LNCaP clone FGC (cell line): ENCODE data around the gene ELMO1.
A peak's percentile ranks its signal among the peaks of the same experiment; 100 is the strongest.

Experiments used
- DNase-seq: peaks from one replicate; pipeline ENCODE4 v3.0.0-alpha.2; 2011; ENCODE audit warnings: low read depth
- H3K4me3 ChIP-seq: 2 replicates; pipeline ENCODE4 v1.5.1; 2011; ENCODE audit warnings: mild to moderate bottlenecking, low read depth, low read length, control low read depth
- CTCF ChIP-seq: IDR thresholded peaks from 2 replicates; pipeline ENCODE4 v1.5.1; 2012; ENCODE audit warnings: mild to moderate bottlenecking; ENCODE audit not compliant: control insufficient read depth, insufficient read depth; ENCODE audit errors: extremely low read depth

The ELMO1 gene

GRCh38 chr7:37031571-37032257, 416.9 kb downstream of the ELMO1 start:
- H3K4me3 ChIP-seq = no peak overlapping the region
- no peak for TF ChIP-seq CTCF
- peak; percentile 88 for DNase-seq

- TF ChIP-seq CTCF = no peak
- DNase-seq = no peak
- H3K4me3 ChIP-seq = no peak overlapping the region
These were observed 419.7 kb downstream of the ELMO1 start for GRCh38 chr7:37028909-37029440.

GRCh38 chr7:37027557-37028341, 420.9 kb downstream of the ELMO1 start:
- DNase-seq = no peak
- H3K4me3 ChIP-seq = no peak overlapping the region
- no peak for TF ChIP-seq CTCF

DNA sequence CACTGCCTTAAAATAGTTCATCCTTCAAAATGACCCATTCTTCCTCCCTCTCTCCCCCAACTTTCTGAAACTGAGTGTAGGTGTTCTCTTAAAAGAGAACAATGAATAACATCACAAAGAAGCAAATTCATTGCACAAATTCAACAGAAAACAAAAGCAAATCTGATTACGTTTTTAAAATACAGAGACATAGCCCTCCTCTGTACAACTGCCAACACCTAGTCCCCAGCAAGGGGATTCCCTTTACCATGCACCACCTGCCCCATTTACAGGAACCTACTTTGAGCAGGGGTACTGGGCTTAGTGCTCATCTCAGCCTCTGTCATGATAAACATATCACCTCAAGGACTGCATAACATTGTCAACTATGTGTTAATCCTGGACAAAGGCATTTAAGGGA, 421.6 kb downstream of the ELMO1 start:
- no peak overlapping the region for H3K4me3 ChIP-seq
- no peak for TF ChIP-seq CTCF
- DNase-seq = no peak

GRCh38 chr7:37018954-37019353, 429.7 kb downstream of the ELMO1 start:
- TF ChIP-seq CTCF = no peak
- no peak for DNase-seq
- H3K4me3 ChIP-seq = no peak overlapping the region

GRCh38 chr7:37016064-37016878, 432.4 kb downstream of the ELMO1 start:
- no peak overlapping the region for H3K4me3 ChIP-seq
- DNase-seq = no peak
- no peak for TF ChIP-seq CTCF
